ENCODE data around the gene KNSTRN. TPM values are rescaled to one million over a fixed set of nuclear protein-coding genes. Genes with fewer than 3 reads are reported as not detected.

The KNSTRN gene
- total and polyA plus RNA-seq, 2 of the 13 experiments (the other 11 are each of a cell fraction or from before 2014, with no cell fraction given), result 20.3 to 62.3 TPM

- TF ChIP-seq REST (IDR thresholded peaks at IDR 0.05; ENCODE audit: borderline replicate concordance in 1 of 2, low read depth in 1 of 2, low read length in 2 of 2) (no peak), PHF20 (CRISPR knock-in tag; IDR thresholded peaks at IDR 0.05) (peak; percentile 63; the same call in 1 of the 2 replicates), DRAP1 (CRISPR knock-in tag; IDR thresholded peaks at IDR 0.05) (peak; percentile 30; the same call in 1 of the 2 replicates), ZSCAN25 (CRISPR knock-in tag; IDR thresholded peaks at IDR 0.05) (peak; percentile 75), ZNF784 (CRISPR knock-in tag; IDR thresholded peaks at IDR 0.05; ENCODE audit: borderline replicate concordance) (peak; percentile 41; the same call in 1 of the 2 replicates), GPN1 (CRISPR knock-in tag; IDR thresholded peaks at IDR 0.05; ENCODE audit: borderline replicate concordance) (no peak), BRF2 (CRISPR knock-in tag; IDR thresholded peaks at IDR 0.05) (peak; percentile 93; the same call in 1 of the 2 replicates), ZNF205 (CRISPR knock-in tag; IDR thresholded peaks at IDR 0.05) (peak; percentile 88), ZNF20 (CRISPR knock-in tag; IDR thresholded peaks at IDR 0.05) (0 out of 2 replicates have a peak, but pooled peaks have one; percentile 78), ZMAT5 (CRISPR knock-in tag; IDR thresholded peaks at IDR 0.05; ENCODE audit: borderline replicate concordance, low read depth) (no peak), ZNF510 (CRISPR knock-in tag; IDR thresholded peaks at IDR 0.05; ENCODE audit: low read depth) (peak; percentile 74; the same call in 1 of the 2 replicates), SUZ12 (IDR thresholded peaks at IDR 0.05; ENCODE audit: low read depth, low read length) (no peak), AGO1 (IDR thresholded peaks at IDR 0.05; ENCODE audit: low read depth, low read length, poor library complexity, severe bottlenecking) (no peak), MYNN (CRISPR knock-in tag; IDR thresholded peaks at IDR 0.05; ENCODE audit: low read depth) (peak; percentile 86; the same call in 1 of the 2 replicates), ATF5 (CRISPR knock-in tag; IDR thresholded peaks at IDR 0.05; ENCODE audit: low read depth) (peak; percentile 79; the same call in 1 of the 2 replicates), GFI1 (CRISPR knock-in tag; IDR thresholded peaks at IDR 0.05; ENCODE audit: borderline replicate concordance) (peak; percentile 74; the same call in 1 of the 2 replicates), HNRNPH1 (optimal IDR thresholded peaks at IDR 0.05; ENCODE audit: low read depth, low read length) (no peak), ZNF713 (CRISPR knock-in tag; IDR thresholded peaks at IDR 0.05) (no peak), ZNF432 (CRISPR knock-in tag; IDR thresholded peaks at IDR 0.05; ENCODE audit: borderline replicate concordance) (no peak), JARID2 (CRISPR knock-in tag; IDR thresholded peaks at IDR 0.05; ENCODE audit: insufficient replicate concordance) (peak; percentile 92)
These were observed 14.6 kb upstream of the KNSTRN start (continued) for GRCh38 chr15:40367686-40368611.
